Measurements from ENCODE around the gene MEI1.
"Not testable (repeated sequence)": the region's sequence is repeated elsewhere in the genome, so short reads cannot be mapped to it uniquely, and the experiment has no call there.

Gene MEI1

DNA sequence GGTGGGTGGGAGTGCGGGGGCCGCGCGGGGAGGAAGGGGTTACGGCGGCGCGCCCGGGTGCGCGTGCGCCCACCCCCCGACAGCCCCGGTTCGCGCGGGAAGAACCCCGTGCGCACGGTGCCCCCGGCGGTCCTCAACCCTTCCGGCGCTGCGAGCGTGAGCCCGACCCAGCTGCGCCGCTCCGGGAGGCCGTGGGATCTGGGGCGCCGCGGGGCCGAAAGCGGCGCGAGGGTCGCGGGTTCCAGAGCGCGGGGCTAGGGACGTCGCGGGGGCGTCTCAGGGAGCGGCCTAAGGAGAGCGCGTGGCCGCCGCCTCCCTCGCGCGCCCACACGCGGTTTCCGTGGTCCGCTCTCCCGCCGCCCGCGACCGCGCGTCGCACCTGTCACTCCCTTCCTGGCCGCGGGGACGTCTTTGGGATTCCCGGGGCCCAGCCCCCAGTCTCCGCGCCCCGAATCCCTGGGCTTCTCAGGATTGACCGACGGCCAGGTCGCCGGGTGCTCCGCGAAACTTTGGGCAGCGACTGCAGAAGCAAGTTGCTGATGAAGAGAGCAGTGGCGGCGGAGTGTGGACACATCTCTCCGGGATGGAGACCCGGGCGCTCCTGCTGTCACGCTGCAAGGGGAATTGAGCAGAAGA is 134.2 kb downstream of the MEI1 start:
- TF ChIP-seq, protein P1, sequence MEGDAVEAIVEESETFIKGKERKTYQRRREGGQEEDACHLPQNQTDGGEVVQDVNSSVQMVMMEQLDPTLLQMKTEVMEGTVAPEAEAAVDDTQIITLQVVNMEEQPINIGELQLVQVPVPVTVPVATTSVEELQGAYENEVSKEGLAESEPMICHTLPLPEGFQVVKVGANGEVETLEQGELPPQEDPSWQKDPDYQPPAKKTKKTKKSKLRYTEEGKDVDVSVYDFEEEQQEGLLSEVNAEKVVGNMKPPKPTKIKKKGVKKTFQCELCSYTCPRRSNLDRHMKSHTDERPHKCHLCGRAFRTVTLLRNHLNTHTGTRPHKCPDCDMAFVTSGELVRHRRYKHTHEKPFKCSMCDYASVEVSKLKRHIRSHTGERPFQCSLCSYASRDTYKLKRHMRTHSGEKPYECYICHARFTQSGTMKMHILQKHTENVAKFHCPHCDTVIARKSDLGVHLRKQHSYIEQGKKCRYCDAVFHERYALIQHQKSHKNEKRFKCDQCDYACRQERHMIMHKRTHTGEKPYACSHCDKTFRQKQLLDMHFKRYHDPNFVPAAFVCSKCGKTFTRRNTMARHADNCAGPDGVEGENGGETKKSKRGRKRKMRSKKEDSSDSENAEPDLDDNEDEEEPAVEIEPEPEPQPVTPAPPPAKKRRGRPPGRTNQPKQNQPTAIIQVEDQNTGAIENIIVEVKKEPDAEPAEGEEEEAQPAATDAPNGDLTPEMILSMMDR (IDR thresholded peaks at IDR 0.05; ENCODE audit: low read depth, low read length): no peak
- peak overlapping the region; percentile 75 for H3K4me3 ChIP-seq (ENCODE audit: low read depth, low read length)

GRCh38 chr22:41834005-41834944 is 135.0 kb downstream of the MEI1 start:
- peak overlapping the region; percentile 75 for H3K4me3 ChIP-seq (ENCODE audit: low read depth, low read length)
- TF ChIP-seq, protein P1 (IDR thresholded peaks at IDR 0.05; ENCODE audit: low read depth, low read length): no peak

DNA sequence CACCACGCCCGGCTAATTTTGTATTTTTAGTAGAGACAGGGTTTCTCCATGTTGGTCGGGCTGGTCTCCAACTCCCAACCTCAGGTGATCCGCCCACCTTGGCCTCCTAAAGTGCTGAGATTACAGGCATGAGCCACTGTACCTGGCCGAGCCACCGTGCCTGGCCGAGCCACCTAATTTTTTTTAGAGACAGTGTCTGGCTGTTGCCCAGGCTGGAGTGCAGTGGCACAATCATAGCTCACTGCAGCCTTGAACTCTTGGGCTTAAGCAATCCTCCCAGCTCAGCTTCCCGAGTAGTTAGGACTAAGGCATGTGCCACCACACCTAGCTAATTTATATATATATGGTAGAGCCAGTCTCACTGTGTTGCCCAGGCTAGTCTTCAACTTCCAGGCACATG is 136.2 kb downstream of the MEI1 start:
- H3K4me3 ChIP-seq (ENCODE audit: low read depth, low read length): not testable (repeated sequence)

DNA sequence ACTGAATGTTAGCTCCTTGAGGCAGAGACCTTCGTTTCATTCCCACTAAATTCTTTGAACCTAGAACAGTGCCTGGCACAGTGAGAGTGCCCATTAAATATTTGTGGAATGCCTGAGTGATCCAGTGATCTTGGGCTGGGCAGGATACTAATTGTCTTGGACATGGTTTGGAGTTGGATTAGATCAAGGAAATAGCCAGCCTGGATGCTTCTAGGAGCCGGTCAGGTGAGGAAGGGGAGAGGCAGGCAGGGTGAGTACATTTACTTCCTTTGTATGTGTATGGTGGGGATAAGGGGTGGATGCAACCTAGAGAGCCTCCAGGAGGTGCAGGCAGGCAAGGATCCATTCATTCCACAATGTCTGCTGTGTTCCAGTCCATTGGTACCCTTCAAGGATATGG is 137.2 kb downstream of the MEI1 start:
- TF ChIP-seq, protein P1 (IDR thresholded peaks at IDR 0.05; ENCODE audit: low read depth, low read length): no peak
- no peak overlapping the region for H3K4me3 ChIP-seq (ENCODE audit: low read depth, low read length)

- H3K4me3 ChIP-seq (ENCODE audit: low read depth, low read length): no peak overlapping the region
- TF ChIP-seq, protein P1 (IDR thresholded peaks at IDR 0.05; ENCODE audit: low read depth, low read length): no peak
These were observed 139.7 kb downstream of the MEI1 start for GRCh38 chr22:41838842-41839618.

- TF ChIP-seq, protein P1 (IDR thresholded peaks at IDR 0.05; ENCODE audit: low read depth, low read length): no peak
- no peak overlapping the region for H3K4me3 ChIP-seq (ENCODE audit: low read depth, low read length)
These were observed 140.9 kb downstream of the MEI1 start for GRCh38 chr22:41840216-41840615.

- TF ChIP-seq, protein P1 (IDR thresholded peaks at IDR 0.05; ENCODE audit: low read depth, low read length): no peak
- no peak overlapping the region for H3K4me3 ChIP-seq (ENCODE audit: low read depth, low read length)
These were observed 141.9 kb downstream of the MEI1 start for GRCh38 chr22:41841085-41841712.
